ENCODE measurements around the gene DPYSL5. TPM values are rescaled to one million over a fixed set of nuclear protein-coding genes. Genes with fewer than 3 reads are reported as not detected.

Gene DPYSL5
- total and polyA plus RNA-seq, 9 of the 15 experiments (the other 6 are each of a cell fraction or from before 2014, with no cell fraction given), result 0.06 TPM; not detected in 8

GRCh38 chr2:26899500-26900164, 51.7 kb downstream of the DPYSL5 start:
- in situ Hi-C loops (cut with MboI) (no loop called here), intact Hi-C loops (cut with micrococcal nuclease) (no loop called here)
- no peak overlapping the region for H3K27ac ChIP-seq (ENCODE audit: extremely low read depth, low read depth, low read length)
- no peaks in the 10 kb centered on the region for H3K9me1 ChIP-seq (ENCODE audit: control insufficient read depth, insufficient read depth, low read length)
- ChIA-PET POLR2A (interaction anchor here (0.6 to 1.6 kb wide), 4 partner anchors 9 to 15 kb away, joined by 3 to 5 read pairs (median 4); no protein-coding TSS in a partner anchor), CTCF (ENCODE audit: low intra/inter-chr PET ratio) (no interaction called here)
- BruUV-seq (replicated peaks), result no TSS peak
- H3K4me2 ChIP-seq (ENCODE audit: insufficient read depth, low read length), result no peak overlapping the region
- no peaks in the 10 kb centered on the region for H3K36me3 ChIP-seq (ENCODE audit: control insufficient read depth, insufficient read depth, low read length)
- TF ChIP-seq ZNF75A (CRISPR knock-in tag; IDR thresholded peaks at IDR 0.05) (no peak), MEF2A (IDR thresholded peaks at IDR 0.05; ENCODE audit: control insufficient read depth, low read depth, low read length) (no peak), STAT6 (CRISPR knock-in tag; IDR thresholded peaks at IDR 0.05) (no peak), ESRRA (IDR thresholded peaks at IDR 0.05; ENCODE audit: borderline replicate concordance, low read depth) (no peak), PHTF2 (CRISPR knock-in tag; IDR thresholded peaks at IDR 0.05) (no peak), STAT5B (CRISPR knock-in tag; IDR thresholded peaks at IDR 0.05) (no peak), ELF1 (tag; IDR thresholded peaks at IDR 0.05) (no peak), ZNF41 (CRISPR knock-in tag; conservative IDR thresholded peaks at IDR 0.05) (no peak), NR4A1 (CRISPR knock-in tag; IDR thresholded peaks at IDR 0.05) (no peak), NR4A1 (tag; IDR thresholded peaks at IDR 0.05) (no peak), HDAC6 (IDR thresholded peaks at IDR 0.05; ENCODE audit: low read depth, low read length) (no peak), BRF2 (IDR thresholded peaks at IDR 0.05; ENCODE audit: borderline replicate concordance, insufficient read depth, insufficient read length) (no peak), ZNF121 (CRISPR knock-in tag; conservative IDR thresholded peaks at IDR 0.05) (no peak), MAFK (IDR thresholded peaks at IDR 0.05; ENCODE audit: low read length) (no peak), PHF21A (IDR thresholded peaks at IDR 0.05; ENCODE audit: borderline replicate concordance, low read depth) (no peak), RBM39 (optimal IDR thresholded peaks at IDR 0.05; ENCODE audit: low read depth, low read length) (no peak)
- 0% methylated on average over 6 of the region's 6 CpGs for WGBS (ENCODE audit: insufficient coverage, low coverage, missing lambda C conversion rate)
- H2AFZ ChIP-seq (ENCODE audit: low read depth, low read length), result no peak overlapping the region
- H3K4me3 ChIP-seq, result no peak overlapping the region
- H3K79me2 ChIP-seq (ENCODE audit: control insufficient read depth, insufficient read depth, low read length), result no peaks in the 10 kb centered on the region
- 0 out of 2 replicates have a peak, but pooled peaks cover 3% of the 10 kb centered on the region for H4K20me1 ChIP-seq (replicated peaks; ENCODE audit: control insufficient read depth, insufficient read depth, low read length)
- H3K4me1 ChIP-seq (replicated peaks in 1 of 2; ENCODE audit: control insufficient read depth in 2 of 2, insufficient read depth in 2 of 2, low read length in 2 of 2), result peaks cover 0 to 4% of the 10 kb centered on the region in 2 experiments; a peak in 2 of 5 replicates
- H3K9ac ChIP-seq (ENCODE audit: insufficient read depth in 1 of 2, low read depth in 2 of 2, low read length in 2 of 2), result no peak overlapping the region
- ATAC-seq (no peak), DNase-seq (ENCODE audit: extremely low read depth in 1 of 4, low spot score in 3 of 4) (no peak), FAIRE-seq (no peak)
- peaks cover 16 to 47% of the 10 kb centered on the region in 2 experiments; a peak in 4 of 5 replicates for H3K27me3 ChIP-seq (ENCODE audit: control insufficient read depth in 2 of 2, insufficient read depth in 2 of 2, low read length in 2 of 2)
- H3K9me3 ChIP-seq (replicated peaks; ENCODE audit: control insufficient read depth, insufficient read depth, low read depth, low read length), result no peaks in the 10 kb centered on the region; the same call in 1 of the 2 replicates

Measured in K562 (cell line).